GM06990 (cell line): ENCODE measurements around the gene C3orf20.

Experiments
- DNase-seq: peaks from one replicate; pipeline ENCODE4 v3.0.0-alpha.2; 2011; ENCODE audit not compliant: insufficient read length; ENCODE audit errors: extremely low read depth
- H3K27me3 ChIP-seq: replicated peaks from 2 replicates; pipeline ENCODE4 v1.6.0; 2011; ENCODE audit warnings: low read length; ENCODE audit not compliant: control insufficient read depth, insufficient read depth
- H3K36me3 ChIP-seq: 2 replicates; pipeline ENCODE4 v1.5.1; 2011; ENCODE audit warnings: low read length; ENCODE audit not compliant: control insufficient read depth, insufficient read depth
- H3K4me3 ChIP-seq: replicated peaks from 2 replicates; pipeline ENCODE4 v1.5.1; 2011; ENCODE audit warnings: low read depth, mild to moderate bottlenecking, control low read depth, low read length
- TF ChIP-seq, protein P1 (sequence below): IDR thresholded peaks from 2 replicates; pipeline ENCODE4 v1.5.1; 2011; ENCODE audit warnings: low read length, control low read depth, mild to moderate bottlenecking, inconsistent platforms; ENCODE audit not compliant: insufficient read depth, poor library complexity, severe bottlenecking

C3orf20 gene

DNA sequence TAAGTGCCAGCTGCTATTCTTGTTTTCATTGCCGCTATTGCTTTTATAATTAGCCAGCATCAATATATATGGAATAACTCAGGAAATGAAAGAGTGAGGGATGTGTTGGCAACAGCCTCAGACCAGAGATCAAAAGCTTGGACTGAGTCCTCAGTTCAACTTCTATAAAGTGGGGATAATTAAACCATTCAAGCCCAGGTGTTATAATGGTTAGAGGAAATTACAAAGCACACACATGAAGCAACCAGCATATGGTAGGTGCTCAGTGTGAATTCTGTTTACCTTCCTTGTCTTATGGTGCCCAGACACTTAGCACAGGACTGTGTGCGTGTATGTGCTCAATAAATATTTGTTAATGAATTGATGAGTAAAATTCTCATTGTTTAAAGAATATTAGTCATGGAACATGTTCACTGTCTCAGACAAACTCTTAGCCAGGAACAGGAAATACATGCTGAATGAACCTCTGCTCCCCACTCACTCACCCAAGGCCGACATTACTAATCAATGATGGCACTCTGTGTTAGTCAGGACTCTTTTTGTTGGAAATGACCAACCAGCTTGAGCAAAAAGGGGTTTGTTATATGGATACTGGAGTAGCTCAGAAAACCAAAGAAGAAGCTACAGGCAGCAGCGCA is 40.1 kb upstream of the C3orf20 start:
- DNase-seq, result no peak
- TF ChIP-seq, protein P1, sequence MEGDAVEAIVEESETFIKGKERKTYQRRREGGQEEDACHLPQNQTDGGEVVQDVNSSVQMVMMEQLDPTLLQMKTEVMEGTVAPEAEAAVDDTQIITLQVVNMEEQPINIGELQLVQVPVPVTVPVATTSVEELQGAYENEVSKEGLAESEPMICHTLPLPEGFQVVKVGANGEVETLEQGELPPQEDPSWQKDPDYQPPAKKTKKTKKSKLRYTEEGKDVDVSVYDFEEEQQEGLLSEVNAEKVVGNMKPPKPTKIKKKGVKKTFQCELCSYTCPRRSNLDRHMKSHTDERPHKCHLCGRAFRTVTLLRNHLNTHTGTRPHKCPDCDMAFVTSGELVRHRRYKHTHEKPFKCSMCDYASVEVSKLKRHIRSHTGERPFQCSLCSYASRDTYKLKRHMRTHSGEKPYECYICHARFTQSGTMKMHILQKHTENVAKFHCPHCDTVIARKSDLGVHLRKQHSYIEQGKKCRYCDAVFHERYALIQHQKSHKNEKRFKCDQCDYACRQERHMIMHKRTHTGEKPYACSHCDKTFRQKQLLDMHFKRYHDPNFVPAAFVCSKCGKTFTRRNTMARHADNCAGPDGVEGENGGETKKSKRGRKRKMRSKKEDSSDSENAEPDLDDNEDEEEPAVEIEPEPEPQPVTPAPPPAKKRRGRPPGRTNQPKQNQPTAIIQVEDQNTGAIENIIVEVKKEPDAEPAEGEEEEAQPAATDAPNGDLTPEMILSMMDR, result no peak
- Histone ChIP-seq H3K4me3 (no peak overlapping the region), H3K27me3 (peaks cover 2% of the 10 kb centered on the region), H3K36me3 (no peaks in the 10 kb centered on the region)

DNA sequence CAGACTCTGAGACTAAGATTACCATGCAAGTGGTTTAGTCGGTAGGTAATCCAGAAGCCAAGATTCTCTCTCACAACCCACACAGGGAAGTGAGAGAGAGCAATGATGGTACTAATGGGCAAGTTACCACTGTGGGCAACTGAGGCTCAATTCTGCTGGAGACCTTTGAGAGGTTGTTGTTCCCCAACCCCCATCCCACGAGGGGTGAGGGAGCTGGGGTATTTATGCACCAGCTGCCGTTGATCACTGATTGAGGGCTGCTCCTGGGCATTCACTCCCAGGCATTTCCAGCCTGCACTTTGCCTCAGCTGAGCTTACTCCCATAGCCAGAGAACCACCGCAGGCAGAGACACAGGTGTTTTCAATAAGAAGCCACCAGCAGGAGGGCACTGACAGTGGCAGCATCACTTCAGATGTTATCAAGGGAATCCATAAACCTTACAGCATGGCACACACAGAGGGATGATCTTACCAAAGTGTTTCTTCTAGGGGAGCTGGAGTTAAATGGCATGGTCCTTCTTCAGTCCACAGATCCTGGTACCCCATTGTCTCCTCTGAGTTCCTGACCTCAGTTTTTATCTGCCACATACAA is 38.3 kb upstream of the C3orf20 start:
- H3K4me3 ChIP-seq, result no peak overlapping the region
- no peak for DNase-seq
- no peaks in the 10 kb centered on the region for H3K36me3 ChIP-seq
- TF ChIP-seq, protein P1, result no peak
- peaks cover 2% of the 10 kb centered on the region for H3K27me3 ChIP-seq

DNA sequence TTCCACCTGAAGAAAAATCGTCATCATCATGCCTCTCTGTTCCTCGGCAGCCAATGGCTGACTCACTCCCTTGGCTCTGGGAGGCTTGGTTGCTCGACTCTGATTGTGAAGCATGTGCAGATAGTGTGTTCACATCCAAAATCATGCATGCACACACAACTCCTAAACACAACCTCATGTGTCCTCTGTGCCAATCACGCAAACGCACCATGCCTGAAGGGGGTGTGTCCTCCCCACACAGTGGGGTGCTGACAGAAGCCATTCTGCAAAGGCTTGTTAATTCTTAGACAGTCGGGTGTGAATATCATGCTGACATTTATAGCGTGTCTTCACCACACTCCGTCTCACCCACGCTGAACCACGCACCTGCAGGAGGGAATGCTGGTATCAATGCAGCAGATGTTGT is 34.8 kb upstream of the C3orf20 start:
- Histone ChIP-seq H3K4me3 (no peak overlapping the region), H3K36me3 (no peaks in the 10 kb centered on the region), H3K27me3 (no peaks in the 10 kb centered on the region; the same call in 1 of the 2 replicates)
- DNase-seq, result no peak
- TF ChIP-seq, protein P1, result no peak

DNA sequence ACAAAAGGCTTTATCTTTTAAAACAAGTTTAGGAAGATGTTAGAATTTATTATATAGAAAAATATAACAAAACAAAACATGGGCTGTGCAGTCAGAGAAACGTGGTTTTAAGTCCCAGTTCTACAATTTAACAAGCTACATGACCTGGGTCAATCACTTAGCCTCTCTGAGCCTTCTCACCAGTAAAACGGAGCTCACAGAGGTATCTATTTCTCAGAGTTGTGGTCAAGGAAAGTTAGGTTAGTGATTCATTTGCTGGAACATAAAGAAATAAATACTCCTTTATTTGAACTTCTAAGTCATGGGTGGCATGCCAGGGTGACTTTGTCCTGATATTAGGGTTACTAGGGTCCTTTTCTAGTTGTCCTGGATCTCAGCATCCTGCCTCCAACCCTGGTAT is 34.2 kb upstream of the C3orf20 start:
- Histone ChIP-seq H3K36me3 (no peaks in the 10 kb centered on the region), H3K27me3 (no peaks in the 10 kb centered on the region; the same call in 1 of the 2 replicates), H3K4me3 (no peak overlapping the region)
- TF ChIP-seq, protein P1, result no peak
- DNase-seq, result no peak

DNA sequence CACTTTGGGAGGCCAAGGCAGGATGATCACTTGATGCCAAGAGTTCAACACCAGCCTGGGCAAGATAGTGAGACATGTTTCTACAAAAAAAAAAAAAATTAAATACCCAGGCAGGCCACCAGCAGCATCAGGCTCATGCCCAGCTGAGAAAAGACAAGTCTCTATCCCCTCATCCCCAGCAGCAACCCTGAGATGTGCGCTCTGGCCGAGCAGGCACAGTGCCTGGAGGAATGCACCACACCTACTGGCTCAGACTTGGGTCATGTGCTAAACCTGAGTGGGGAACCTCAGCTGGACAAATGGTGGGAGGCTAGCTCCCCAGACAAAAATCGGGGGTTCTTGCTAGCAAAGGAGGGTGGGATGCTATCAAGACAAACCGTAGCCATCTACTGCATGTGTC is 33.6 kb upstream of the C3orf20 start:
- Histone ChIP-seq H3K27me3 (no peaks in the 10 kb centered on the region), H3K36me3 (no peaks in the 10 kb centered on the region)
- TF ChIP-seq, protein P1, result no peak

More for the DNA sequence above, 33.6 kb upstream of the C3orf20 start:
- H3K4me3 ChIP-seq, result no peak overlapping the region
- no peak for DNase-seq
